ENCODE data around the gene KRTAP16-1. TPM values are rescaled to one million over a fixed set of nuclear protein-coding genes. Genes with fewer than 3 reads are reported as not detected.

Gene KRTAP16-1
- total and polyA plus RNA-seq, 10 of the 15 experiments (the other 5 are each of a cell fraction or from before 2014, with no cell fraction given), result 0.23 TPM; not detected in 9

DNA sequence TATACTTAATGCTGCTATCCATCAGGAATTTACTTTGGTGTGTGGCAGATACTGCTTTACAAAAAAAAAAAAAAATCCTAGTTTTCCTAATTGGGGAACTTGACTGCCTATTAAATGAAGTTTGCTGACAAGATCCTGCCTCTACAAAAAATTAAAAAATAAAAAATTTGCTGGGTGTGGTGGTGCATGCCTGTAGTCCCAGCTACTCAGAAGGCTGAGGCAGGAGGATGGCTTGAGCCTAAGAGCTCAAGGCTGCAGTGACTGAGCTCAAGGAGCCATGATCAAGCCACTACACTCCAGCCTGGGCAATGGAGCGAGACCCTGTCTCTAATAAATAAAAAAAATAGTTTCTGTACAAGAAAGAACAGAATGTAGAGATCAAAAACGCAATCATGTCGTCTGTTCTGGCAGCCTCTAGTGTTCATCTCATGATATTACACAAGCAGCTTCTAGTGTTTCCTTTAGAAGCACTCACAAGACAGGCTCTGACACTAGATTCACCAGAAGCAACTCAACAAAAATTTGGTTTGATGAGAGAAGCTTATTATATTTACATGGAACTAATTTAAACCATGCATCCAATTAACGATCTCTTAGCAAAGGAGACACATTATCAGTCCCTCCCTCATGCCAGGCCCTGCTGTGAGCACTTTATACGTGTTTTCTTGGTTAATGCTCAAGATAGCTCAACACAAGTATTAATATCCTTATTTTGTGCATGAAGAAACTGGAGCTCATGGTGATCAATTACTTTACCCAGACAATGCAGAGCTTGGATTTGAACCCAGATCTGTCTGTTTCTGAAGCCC lies 13.2 kb upstream of the KRTAP16-1 start:
- DNase-seq (ENCODE audit: low read depth, low spot score), result no peak
- FAIRE-seq, result peak; percentile 83
- no peaks in the 10 kb centered on the region for H3K79me2 ChIP-seq (ENCODE audit: control insufficient read depth, insufficient read depth, low read length)
- POLR2A ChIA-PET, result no interaction called here
- no peak overlapping the region for H3K27ac ChIP-seq (ENCODE audit: control insufficient read depth, insufficient read depth)
- RAD21 ChIA-PET (ENCODE audit: unreplicated experiment), result interaction anchor here (0.5 to 2.1 kb wide), 6 partner anchors 17 to 1088 kb away, joined by 3 to 8 read pairs (median 4); no protein-coding TSS in a partner anchor
- H4K20me1 ChIP-seq (ENCODE audit: control insufficient read depth, insufficient read depth), result no peaks in the 10 kb centered on the region
- H3K4me1 ChIP-seq (ENCODE audit: control insufficient read depth, insufficient read depth, low read length), result no peaks in the 10 kb centered on the region
- no peak overlapping the region for H3K4me2 ChIP-seq (ENCODE audit: control insufficient read depth, insufficient read depth)
- no peaks in the 10 kb centered on the region; the same call in 2 of the 3 replicates for H3K9me3 ChIP-seq (replicated peaks; ENCODE audit: control insufficient read depth, insufficient read depth, low read length)
- WGBS (ENCODE audit: insufficient coverage, insufficient replicate concordance, low lambda C conversion rate, missing lambda C conversion rate), result 14% methylated on average over 5 of the region's 5 CpGs
- SMC1A ChIA-PET (ENCODE audit: uncharacterized antibody, unreplicated experiment), result interaction anchor here (0.6 to 1.4 kb wide), 5 partner anchors 9 to 326 kb away, joined by 3 to 6 read pairs (median 4); partner anchors contain the start of gene KRTAP16-1
- in situ Hi-C loops (cut with MboI) (loop anchor here (5.0 kb wide), 1 partner anchor 410 kb away; no protein-coding TSS in a partner anchor), intact Hi-C loops (cut with micrococcal nuclease; ENCODE audit: unreplicated experiment) (loop anchor here (1.0 to 10.0 kb wide), 2 partner anchors 413 to 697 kb away; no protein-coding TSS in a partner anchor)
- H3K27me3 ChIP-seq (replicated peaks in 1 of 2; ENCODE audit: control insufficient read depth in 2 of 2, insufficient read depth in 2 of 2, low read length in 1 of 2), result no peaks in the 10 kb centered on the region
- H3K36me3 ChIP-seq (ENCODE audit: control insufficient read depth in 2 of 2, insufficient read depth in 2 of 2, low read length in 1 of 2), result no peaks in the 10 kb centered on the region
- H3K4me3 ChIP-seq, result no peak overlapping the region
- no TSS peak for BruUV-seq (replicated peaks)
- peak; percentile 76 for ATAC-seq
- CTCF ChIA-PET, result interaction anchor here (0.6 to 1.7 kb wide), 24 partner anchors 8 to 1154 kb away, joined by 3 to 14 read pairs (median 4); no protein-coding TSS in a partner anchor
- H3K9ac ChIP-seq (ENCODE audit: control insufficient read depth, insufficient read depth, low read length), result no peak overlapping the region
- peak; percentile 61 for TF ChIP-seq SMC3 (IDR thresholded peaks at IDR 0.05; ENCODE audit: borderline replicate concordance, low read length)
- TF ChIP-seq ATF7 (IDR thresholded peaks at IDR 0.05; ENCODE audit: low read depth), result no peak
- TF ChIP-seq, protein P1, sequence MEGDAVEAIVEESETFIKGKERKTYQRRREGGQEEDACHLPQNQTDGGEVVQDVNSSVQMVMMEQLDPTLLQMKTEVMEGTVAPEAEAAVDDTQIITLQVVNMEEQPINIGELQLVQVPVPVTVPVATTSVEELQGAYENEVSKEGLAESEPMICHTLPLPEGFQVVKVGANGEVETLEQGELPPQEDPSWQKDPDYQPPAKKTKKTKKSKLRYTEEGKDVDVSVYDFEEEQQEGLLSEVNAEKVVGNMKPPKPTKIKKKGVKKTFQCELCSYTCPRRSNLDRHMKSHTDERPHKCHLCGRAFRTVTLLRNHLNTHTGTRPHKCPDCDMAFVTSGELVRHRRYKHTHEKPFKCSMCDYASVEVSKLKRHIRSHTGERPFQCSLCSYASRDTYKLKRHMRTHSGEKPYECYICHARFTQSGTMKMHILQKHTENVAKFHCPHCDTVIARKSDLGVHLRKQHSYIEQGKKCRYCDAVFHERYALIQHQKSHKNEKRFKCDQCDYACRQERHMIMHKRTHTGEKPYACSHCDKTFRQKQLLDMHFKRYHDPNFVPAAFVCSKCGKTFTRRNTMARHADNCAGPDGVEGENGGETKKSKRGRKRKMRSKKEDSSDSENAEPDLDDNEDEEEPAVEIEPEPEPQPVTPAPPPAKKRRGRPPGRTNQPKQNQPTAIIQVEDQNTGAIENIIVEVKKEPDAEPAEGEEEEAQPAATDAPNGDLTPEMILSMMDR (IDR thresholded peaks at IDR 0.05 in 2 of 3, conservative IDR thresholded peaks at IDR 0.05 in 1 of 3; ENCODE audit: control insufficient read depth in 2 of 3, extremely low read depth in 1 of 3, insufficient read depth in 1 of 3, low read depth in 3 of 3, low read length in 3 of 3), result peak; percentile 64 to 80 (median 74)
- TF ChIP-seq RAD21 (IDR thresholded peaks at IDR 0.05; ENCODE audit: insufficient read depth, low read depth, low read length), result peak; percentile 70
- 0 out of 2 replicates have a peak, but pooled peaks have one; percentile 35 for TF ChIP-seq YY1 (IDR thresholded peaks at IDR 0.05; ENCODE audit: low read depth, low read length)
- H2AFZ ChIP-seq (ENCODE audit: control insufficient read depth, low read depth, low read length), result no peak overlapping the region
